Heart right ventricle (tissue), 16 donors: ENCODE data around the gene GUCY2C. TPM values are rescaled to one million over a fixed set of nuclear protein-coding genes. Genes with fewer than 3 reads are reported as not detected.

Experiments
- ATAC-seq, 8 donors: fragments of 200-7000 bp; cut with Tn5 transposase; one replicate each; pipeline ENCODE4 v1.9.1; 2020; ENCODE audit warnings: mild to moderate bottlenecking in 8 of 8, moderate library complexity in 8 of 8, moderate number of reproducible peaks in 1 of 8
- DNase-seq, 2 donors: peaks; one replicate each; pipeline ENCODE4 v3.0.0-alpha.2; 2020
- H3K27ac ChIP-seq, 10 donors: fragments of 200-600 bp; sonication (generic) in 2 of 10; one replicate each; pipeline versions ENCODE4 v1.5.0 to v1.8.0; 2020 to 2022; ENCODE audit warnings: mild to moderate bottlenecking in 3 of 10
- H3K27me3 ChIP-seq, 7 donors: fragments of 200-600 bp; one replicate each; pipeline ENCODE4 v1.8.0; 2021 to 2022; ENCODE audit warnings: mild to moderate bottlenecking in 2 of 7
- H3K36me3 ChIP-seq, 9 donors: fragments of 200-600 bp; sonication (generic) in 1 of 9; one replicate each; pipeline versions ENCODE4 v1.5.0 to v1.8.0; 2020 to 2022; ENCODE audit warnings: mild to moderate bottlenecking in 2 of 9
- H3K4me1 ChIP-seq, 9 donors: fragments of 200-600 bp; sonication (generic) in 1 of 9; one replicate each; pipeline versions ENCODE4 v1.5.0 to v1.8.0; 2020 to 2022; ENCODE audit warnings: mild to moderate bottlenecking in 4 of 9
- H3K4me3 ChIP-seq, 10 donors: fragments of 200-600 bp; sonication (generic) in 2 of 10; one replicate each; pipeline versions ENCODE4 v1.5.0 to v1.8.0; 2020 to 2022; ENCODE audit warnings: mild to moderate bottlenecking in 7 of 10, moderate library complexity in 2 of 10
- H3K9me3 ChIP-seq, 11 donors: fragments of 200-600 bp in 10 of 11; sonication (generic) in 2 of 11; one replicate each; pipeline versions ENCODE4 v1.5.0 to v1.8.0; 2013 to 2022; ENCODE audit warnings: mild to moderate bottlenecking in 2 of 11, control low read depth in 1 of 11, moderate library complexity in 1 of 11
- WGBS, 2 donors: extraction: QIAGEN DNeasy Blood & Tissue Kit; methylation state at CpG; one replicate each; pipeline ENCODE4 v1.1.7; 2013; ENCODE audit warnings: inconsistent platforms in 1 of 2; 5-methylcytosine and 5-hydroxymethylcytosine counted together
- intact Hi-C, 10 donors: fragments of 100-400 bp; cut with DNase I; formaldehyde crosslinking; loops; one replicate each; pipeline versions ENCODE4 v1.11.1 to v1.14.2; 2022
- polyA plus RNA-seq, 2 donors: library from polyadenylated mRNA; stranded (reverse); fragments of 200-250 nt; gene quantifications; one replicate each; pipeline ENCODE4 v1.2.3, GENCODE V29; 2013
- total RNA-seq, 10 donors: library from RNA; stranded (reverse); fragmentation: NEBNext Ultra II Directional in 3 of 10; extraction: Animal tissue kit (Norgen Biotek cat#: 25700) in 3 of 10; gene quantifications; one replicate each; pipeline versions ENCODE4 v1.2.1 to v1.2.4, GENCODE V29; 2021 to 2023
- TF ChIP-seq, protein P1 (sequence below), 9 donors: fragments of 200-600 bp; sonication (generic) in 2 of 9; IDR thresholded peaks; one replicate each; pipeline versions ENCODE4 v1.5.0 to v1.8.0; 2021 to 2022; ENCODE audit warnings: antibody characterized with exemption in 9 of 9, mild to moderate bottlenecking in 5 of 9, moderate library complexity in 1 of 9
- donor health status: Arrhythmogenic right ventricular cardiomyopathy.
- donor health status: ischemic (EF 13 %, LVEDD 7.1; RV severe dilation, severe dysfunction).
- donor health status: healthy with polysubstance abuse.
- donor health status: DM: no; HTN: yes; CAD: no.
- donor health status: DM: no; HTN: no; CAD: no.
- donor health status: ischemic (EF 25% LVEDD 6.9; RV normal size, moderate dysfunction).
- donor health status: ischemic (EF 25% LVEDD 5.7; RV mildly dilated, moderate dysfunction).
- donor health status: healthy.
- donor health status: DM: yes; HTN: yes; CAD: no.
- donor health status: Ischemic cardiomyopathy.
- donor health status: ischemic (EF 35%, LVEDD 5.7; RV mildly dilated, moderate dysfunction).
- donor health status: nonischemic (EF 11% LVEDD 7.7; RV severe dilation, severe dysfunction).
- donor health status: DM: yes; HTN: yes; CAD: no.
- donor health status: PGD.
- donor health status: ischemic (EF 29% LVEDD 5.4; RV normal size, mild dysfunction).
- donor health status: nonischemic (EF 23%, LVEDD 6.1; RV moderate dilation, normal function).

The GUCY2C gene
- total and polyA plus RNA-seq, 12 donors = 0.01 to 0.15 (median 0.06) TPM; not detected in 9

DNA sequence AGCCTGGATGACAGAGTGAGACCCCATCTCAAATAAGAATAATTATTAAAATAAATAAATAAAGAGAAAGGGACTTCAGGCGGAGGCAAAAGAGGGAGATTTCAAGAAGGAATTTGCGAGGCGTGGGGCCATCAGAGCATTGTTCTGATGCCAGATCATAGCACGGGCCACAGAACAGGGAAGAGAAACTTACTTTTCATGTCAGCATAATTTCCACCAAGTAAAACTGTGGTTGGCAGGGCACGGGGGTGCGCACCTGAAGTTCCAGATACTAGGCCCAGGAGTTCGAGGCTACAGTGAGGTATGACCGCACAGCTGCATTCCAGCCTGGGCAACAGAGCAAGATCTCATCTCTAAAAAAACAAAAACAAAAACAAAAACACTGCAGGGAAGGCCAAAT, 117.8 kb downstream of the GUCY2C start:
- intact Hi-C loops = no loop called here
- no peaks in the 10 kb centered on the region for H3K9me3 ChIP-seq

DNA sequence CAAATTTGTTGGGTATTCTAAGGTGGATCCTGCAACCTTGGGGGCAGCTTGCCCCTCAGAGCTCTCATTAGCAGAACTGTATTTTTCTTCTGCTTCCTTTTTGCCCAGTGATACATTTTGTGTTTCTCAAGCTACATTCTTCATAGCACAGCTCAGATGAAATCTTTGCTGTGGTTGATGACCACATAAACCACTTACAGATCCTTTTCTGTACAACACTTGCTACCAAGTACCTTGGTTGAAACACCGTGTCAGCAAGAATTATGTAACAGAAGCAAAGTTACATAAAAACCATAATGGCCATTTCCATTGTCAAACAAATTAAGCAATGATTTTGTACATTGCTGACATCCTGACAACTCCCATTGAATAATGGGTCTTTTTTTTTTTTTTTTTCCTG, 119.1 kb downstream of the GUCY2C start:
- 84 to 92% methylated on average over 1 of the region's 1 CpG for WGBS, 2 donors
- H3K27me3 ChIP-seq = no peaks in the 10 kb centered on the region
- H3K4me3 ChIP-seq = no peak overlapping the region
- ATAC-seq (no peak), DNase-seq (no peak)
- intact Hi-C loops = no loop called here
- H3K36me3 ChIP-seq = peaks cover 0 to 3% (median 0%) of the 10 kb centered on the region in 9 donors
- H3K9me3 ChIP-seq = no peaks in the 10 kb centered on the region
- TF ChIP-seq, protein P1, sequence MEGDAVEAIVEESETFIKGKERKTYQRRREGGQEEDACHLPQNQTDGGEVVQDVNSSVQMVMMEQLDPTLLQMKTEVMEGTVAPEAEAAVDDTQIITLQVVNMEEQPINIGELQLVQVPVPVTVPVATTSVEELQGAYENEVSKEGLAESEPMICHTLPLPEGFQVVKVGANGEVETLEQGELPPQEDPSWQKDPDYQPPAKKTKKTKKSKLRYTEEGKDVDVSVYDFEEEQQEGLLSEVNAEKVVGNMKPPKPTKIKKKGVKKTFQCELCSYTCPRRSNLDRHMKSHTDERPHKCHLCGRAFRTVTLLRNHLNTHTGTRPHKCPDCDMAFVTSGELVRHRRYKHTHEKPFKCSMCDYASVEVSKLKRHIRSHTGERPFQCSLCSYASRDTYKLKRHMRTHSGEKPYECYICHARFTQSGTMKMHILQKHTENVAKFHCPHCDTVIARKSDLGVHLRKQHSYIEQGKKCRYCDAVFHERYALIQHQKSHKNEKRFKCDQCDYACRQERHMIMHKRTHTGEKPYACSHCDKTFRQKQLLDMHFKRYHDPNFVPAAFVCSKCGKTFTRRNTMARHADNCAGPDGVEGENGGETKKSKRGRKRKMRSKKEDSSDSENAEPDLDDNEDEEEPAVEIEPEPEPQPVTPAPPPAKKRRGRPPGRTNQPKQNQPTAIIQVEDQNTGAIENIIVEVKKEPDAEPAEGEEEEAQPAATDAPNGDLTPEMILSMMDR (IDR thresholded peaks at IDR 0.05) = no peak
- H3K4me1 ChIP-seq = peaks cover 0 to 41% (median 4%) of the 10 kb centered on the region in 9 donors
- H3K27ac ChIP-seq = no peak overlapping the region

More for the DNA sequence above, 117.8 kb downstream of the GUCY2C start:
- TF ChIP-seq, protein P1 (IDR thresholded peaks at IDR 0.05) = no peak
- Histone ChIP-seq H3K4me1 (peaks cover 0 to 41% (median 0%) of the 10 kb centered on the region in 9 donors), H3K27ac (no peak overlapping the region), H3K36me3 (peaks cover 0 to 5% (median 0%) of the 10 kb centered on the region in 9 donors), H3K4me3 (no peak overlapping the region), H3K27me3 (no peaks in the 10 kb centered on the region)
- DNase-seq (no peak), ATAC-seq (no peak)
- WGBS, 2 donors = 90 to 93% methylated on average over 8 of the region's 8 CpGs

DNA sequence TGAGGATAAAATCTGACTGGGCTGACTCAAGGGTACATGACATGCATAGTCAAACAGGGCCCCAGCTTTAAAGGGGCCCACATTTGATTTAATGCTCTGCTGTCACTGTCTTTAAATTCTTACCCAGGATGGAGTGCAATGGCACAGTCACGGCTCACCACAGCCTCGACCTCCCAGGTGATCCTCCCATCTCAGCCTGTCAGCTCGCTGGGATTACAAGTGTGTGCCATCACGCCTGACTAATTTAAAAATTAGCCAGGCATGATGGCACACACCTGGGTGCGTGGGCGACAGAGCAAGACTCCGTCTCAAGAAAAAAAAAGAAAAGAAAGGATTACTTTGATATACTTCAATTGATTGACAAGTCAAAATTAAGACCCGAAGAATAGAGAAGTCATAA, 119.5 kb downstream of the GUCY2C start:
- H3K27ac ChIP-seq = no peak overlapping the region
- 82 to 84% methylated on average over 8 of the region's 8 CpGs for WGBS, 2 donors
- H3K36me3 ChIP-seq = no peaks in the 10 kb centered on the region
- intact Hi-C loops = no loop called here
- no peak overlapping the region for H3K4me3 ChIP-seq
- no peak for ATAC-seq
- H3K9me3 ChIP-seq = no peaks in the 10 kb centered on the region
- TF ChIP-seq, protein P1 (IDR thresholded peaks at IDR 0.05) = no peak
- no peak for DNase-seq
- peaks cover 0 to 41% (median 4%) of the 10 kb centered on the region in 9 donors for H3K4me1 ChIP-seq
- no peaks in the 10 kb centered on the region for H3K27me3 ChIP-seq

DNA sequence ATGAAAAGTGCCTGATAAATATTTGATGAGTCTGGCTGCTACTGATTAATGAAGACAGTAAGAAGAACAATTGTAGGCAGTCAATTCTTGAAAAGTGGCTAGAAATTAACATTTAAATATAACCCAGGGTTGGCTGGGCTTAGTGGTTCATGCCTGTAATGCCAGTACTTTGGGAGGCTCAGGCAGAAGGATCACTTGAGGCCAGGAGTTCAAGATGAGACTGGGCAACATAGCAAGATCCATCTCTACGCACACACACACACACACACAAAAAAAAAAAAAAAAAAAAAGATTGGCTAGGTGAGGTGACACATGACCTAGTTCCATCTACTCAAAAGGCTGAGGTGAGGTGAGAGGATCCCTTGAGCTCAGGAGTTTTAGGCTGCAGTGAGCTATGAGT, 120.8 kb downstream of the GUCY2C start:
- no peak for DNase-seq
- Histone ChIP-seq H3K27me3 (no peaks in the 10 kb centered on the region), H3K36me3 (no peaks in the 10 kb centered on the region), H3K27ac (no peak overlapping the region), H3K9me3 (no peaks in the 10 kb centered on the region), H3K4me1 (peaks cover 0 to 41% (median 4%) of the 10 kb centered on the region in 9 donors), H3K4me3 (no peak overlapping the region)
- ATAC-seq = no peak
- intact Hi-C loops = no loop called here
- WGBS, 2 donors = 100% methylated on average over 1 of the region's 1 CpG
- TF ChIP-seq, protein P1 (IDR thresholded peaks at IDR 0.05) = no peak
